Adipocyte (in vitro differentiated cells): ENCODE data around the gene FUBP3.

Source experiments
- DNase-seq: peaks from one replicate; pipeline ENCODE4 v3.0.0-alpha.2; 2015; ENCODE audit warnings: low read depth
- H3K27me3 ChIP-seq: replicated peaks from 2 replicates; pipeline ENCODE4 v1.7.0; 2013; ENCODE audit warnings: mild to moderate bottlenecking, low read length, moderate library complexity; ENCODE audit not compliant: control insufficient read depth, insufficient read depth
- H3K36me3 ChIP-seq: 2 replicates; pipeline ENCODE4 v1.7.0; 2013; ENCODE audit warnings: low read length, mild to moderate bottlenecking, moderate library complexity; ENCODE audit not compliant: control insufficient read depth, insufficient read depth, severe bottlenecking
- H3K4me1 ChIP-seq: 2 replicates; pipeline ENCODE4 v1.7.0; 2013; ENCODE audit warnings: mild to moderate bottlenecking, low read length, moderate library complexity; ENCODE audit not compliant: control insufficient read depth, insufficient read depth
- H3K4me3 ChIP-seq: 2 replicates; pipeline ENCODE4 v1.7.0; 2013; ENCODE audit warnings: mild to moderate bottlenecking, low read length, moderate library complexity
- H3K9ac ChIP-seq: 2 replicates; pipeline ENCODE4 v1.7.0; 2013; ENCODE audit warnings: mild to moderate bottlenecking, low read length, moderate library complexity
- H3K9me3 ChIP-seq: 2 replicates; pipeline ENCODE4 v1.7.0; 2013; ENCODE audit warnings: mild to moderate bottlenecking, low read length, moderate library complexity; ENCODE audit not compliant: control insufficient read depth

Gene FUBP3

GRCh38 chr9:130630506-130631330, 51.3 kb downstream of the FUBP3 start:
- peaks cover 95% of the 10 kb centered on the region for H3K36me3 ChIP-seq
- no peak overlapping the region for H3K9ac ChIP-seq
- DNase-seq, result no peak
- H3K27me3 ChIP-seq, result no peaks in the 10 kb centered on the region
- no peak overlapping the region for H3K4me3 ChIP-seq
- no peaks in the 10 kb centered on the region for H3K4me1 ChIP-seq
- H3K9me3 ChIP-seq, result no peaks in the 10 kb centered on the region

- peaks cover 95% of the 10 kb centered on the region for H3K36me3 ChIP-seq
- no peaks in the 10 kb centered on the region for H3K27me3 ChIP-seq
These were observed 52.1 kb downstream of the FUBP3 start for GRCh38 chr9:130631331-130632080.

GRCh38 chr9:130632081-130632710, 52.8 kb downstream of the FUBP3 start:
- no peaks in the 10 kb centered on the region for H3K9me3 ChIP-seq
- H3K4me1 ChIP-seq, result no peaks in the 10 kb centered on the region
- H3K4me3 ChIP-seq, result no peak overlapping the region
- DNase-seq, result no peak
- no peaks in the 10 kb centered on the region for H3K27me3 ChIP-seq
- no peak overlapping the region for H3K9ac ChIP-seq
- peaks cover 95% of the 10 kb centered on the region for H3K36me3 ChIP-seq

More at GRCh38 chr9:130631331-130632080, 52.1 kb downstream of the FUBP3 start:
- H3K4me3 ChIP-seq, result no peak overlapping the region
- no peak for DNase-seq
- H3K4me1 ChIP-seq, result no peaks in the 10 kb centered on the region
- H3K9ac ChIP-seq, result no peak overlapping the region
- H3K9me3 ChIP-seq, result no peaks in the 10 kb centered on the region

GRCh38 chr9:130632841-130633240, 53.5 kb downstream of the FUBP3 start:
- H3K4me1 ChIP-seq, result no peaks in the 10 kb centered on the region
- H3K9ac ChIP-seq, result no peak overlapping the region
- no peaks in the 10 kb centered on the region for H3K9me3 ChIP-seq
- H3K36me3 ChIP-seq, result peaks cover 92% of the 10 kb centered on the region
- no peak for DNase-seq
- H3K4me3 ChIP-seq, result no peak overlapping the region
- H3K27me3 ChIP-seq, result no peaks in the 10 kb centered on the region

- DNase-seq, result no peak
- H3K36me3 ChIP-seq, result peaks cover 91% of the 10 kb centered on the region
- no peaks in the 10 kb centered on the region for H3K9me3 ChIP-seq
- no peak overlapping the region for H3K4me3 ChIP-seq
- H3K4me1 ChIP-seq, result no peaks in the 10 kb centered on the region
- H3K9ac ChIP-seq, result no peak overlapping the region
- no peaks in the 10 kb centered on the region for H3K27me3 ChIP-seq
These were observed 54.2 kb downstream of the FUBP3 start for GRCh38 chr9:130633336-130634190.

GRCh38 chr9:130634191-130634768, 54.9 kb downstream of the FUBP3 start:
- H3K4me1 ChIP-seq, result no peaks in the 10 kb centered on the region
- H3K4me3 ChIP-seq, result no peak overlapping the region
- no peak overlapping the region for H3K9ac ChIP-seq
- peaks cover 92% of the 10 kb centered on the region for H3K36me3 ChIP-seq
- H3K27me3 ChIP-seq, result no peaks in the 10 kb centered on the region
- no peak for DNase-seq
- no peaks in the 10 kb centered on the region for H3K9me3 ChIP-seq

- Histone ChIP-seq H3K27me3 (no peaks in the 10 kb centered on the region), H3K4me1 (no peaks in the 10 kb centered on the region), H3K9ac (no peak overlapping the region), H3K9me3 (no peaks in the 10 kb centered on the region), H3K36me3 (peaks cover 88% of the 10 kb centered on the region), H3K4me3 (no peak overlapping the region)
- DNase-seq, result no peak
These were observed 55.4 kb downstream of the FUBP3 start for GRCh38 chr9:130634801-130635200.

GRCh38 chr9:130635306-130635705, 55.9 kb downstream of the FUBP3 start:
- H3K27me3 ChIP-seq, result no peaks in the 10 kb centered on the region
- no peak overlapping the region for H3K4me3 ChIP-seq
- no peaks in the 10 kb centered on the region for H3K9me3 ChIP-seq
- no peaks in the 10 kb centered on the region for H3K4me1 ChIP-seq
- no peak for DNase-seq
- H3K36me3 ChIP-seq, result peaks cover 83% of the 10 kb centered on the region
- H3K9ac ChIP-seq, result no peak overlapping the region

GRCh38 chr9:130635721-130636647, 56.6 kb downstream of the FUBP3 start:
- H3K36me3 ChIP-seq, result peaks cover 76% of the 10 kb centered on the region
- no peaks in the 10 kb centered on the region for H3K27me3 ChIP-seq
- H3K4me3 ChIP-seq, result no peak overlapping the region
- no peaks in the 10 kb centered on the region for H3K9me3 ChIP-seq
- no peaks in the 10 kb centered on the region for H3K4me1 ChIP-seq
- DNase-seq, result no peak
- H3K9ac ChIP-seq, result no peak overlapping the region

- Histone ChIP-seq H3K4me3 (no peak overlapping the region), H3K9ac (no peak overlapping the region), H3K27me3 (no peaks in the 10 kb centered on the region), H3K9me3 (no peaks in the 10 kb centered on the region), H3K4me1 (no peaks in the 10 kb centered on the region), H3K36me3 (peaks cover 70% of the 10 kb centered on the region)
- DNase-seq, result no peak
These were observed 57.3 kb downstream of the FUBP3 start for GRCh38 chr9:130636648-130637020.
